GM10266 (cell line): ENCODE results near the gene SIKE1.

ENCODE experiments used
- DNase-seq: peaks from one replicate; pipeline ENCODE4 v3.0.0; 2012; ENCODE audit errors: extremely low spot score
- CTCF ChIP-seq: IDR thresholded peaks from 2 replicates; pipeline ENCODE4 v1.5.1; 2012; ENCODE audit warnings: mild to moderate bottlenecking, low read depth; ENCODE audit not compliant: control insufficient read depth, insufficient read depth; ENCODE audit errors: missing control alignments

The SIKE1 gene

GRCh38 chr1:114720492-114720891 lies 60.0 kb downstream of the SIKE1 start:
- TF ChIP-seq CTCF = no peak
- DNase-seq = no peak
